Stimulated activated CD8-positive, alpha-beta memory T cell treated with anti-CD3 and anti-CD28 coated beads, Interleukin-4, amount 100 ng/mL, for 48 hours (primary cell): Measurements from ENCODE around the gene CD52.

Experiments used
- DNase-seq: peaks from one replicate; pipeline ENCODE4 v3.0.0-alpha.2; 2020

The CD52 gene

GRCh38 chr1:26317612-26318337, at the start of gene CD52:
CD52 (plus strand) TSS chr1:26317958; CDS start chr1:26318018, 60 bp downstream.
- peak; percentile 76 for DNase-seq

- DNase-seq, result no peak
Observed at GRCh38 chr1:26268290-26269197, 49.2 kb upstream of the CD52 start.

- DNase-seq, result no peak
Observed at GRCh38 chr1:26269198-26269550, 48.6 kb upstream of the CD52 start.

GRCh38 chr1:26274801-26275425, 42.8 kb upstream of the CD52 start:
- DNase-seq, result peak; percentile 47

- peak; percentile 89 for DNase-seq
Observed at GRCh38 chr1:26275580-26276431, 42.0 kb upstream of the CD52 start.

- no peak for DNase-seq
Observed at GRCh38 chr1:26276432-26276838, 41.3 kb upstream of the CD52 start.

GRCh38 chr1:26277261-26277661, 40.5 kb upstream of the CD52 start:
- no peak for DNase-seq

GRCh38 chr1:26277719-26278118, 40.0 kb upstream of the CD52 start:
- DNase-seq, result no peak

- DNase-seq, result no peak
Observed at GRCh38 chr1:26278303-26278702, 39.5 kb upstream of the CD52 start.

GRCh38 chr1:26278724-26279455, 38.9 kb upstream of the CD52 start:
- DNase-seq, result peak; percentile 71

GRCh38 chr1:26279456-26280332, 38.1 kb upstream of the CD52 start, which contains the start of gene SH3BGRL3:
SH3BGRL3 (plus strand) TSS chr1:26280086; CDS start chr1:26280156, 70 bp downstream.
- peak; percentile 88 for DNase-seq

GRCh38 chr1:26280333-26281042, 37.3 kb upstream of the CD52 start:
- DNase-seq, result peak; percentile 52

- DNase-seq, result peak; percentile 44
Observed at GRCh38 chr1:26281091-26281958, 36.4 kb upstream of the CD52 start.

- DNase-seq, result no peak
Observed at GRCh38 chr1:26281971-26282370, 35.8 kb upstream of the CD52 start.

GRCh38 chr1:26282401-26282918, 35.3 kb upstream of the CD52 start:
- DNase-seq, result no peak

- no peak for DNase-seq
Observed at GRCh38 chr1:26283279-26283853, 34.4 kb upstream of the CD52 start.

- DNase-seq, result no peak
Observed at GRCh38 chr1:26283871-26284596, 33.7 kb upstream of the CD52 start.
